GM06990 (cell line): ENCODE measurements around the gene IL33.
A peak's percentile ranks its signal among the peaks of the same experiment; 100 is the strongest.

ENCODE experiments used
- DNase-seq: peaks from one replicate; pipeline ENCODE4 v3.0.0-alpha.2; 2011; ENCODE audit not compliant: insufficient read length; ENCODE audit errors: extremely low read depth
- H3K27me3 ChIP-seq: replicated peaks from 2 replicates; pipeline ENCODE4 v1.6.0; 2011; ENCODE audit warnings: low read length; ENCODE audit not compliant: control insufficient read depth, insufficient read depth
- H3K36me3 ChIP-seq: 2 replicates; pipeline ENCODE4 v1.5.1; 2011; ENCODE audit warnings: low read length; ENCODE audit not compliant: control insufficient read depth, insufficient read depth
- H3K4me3 ChIP-seq: replicated peaks from 2 replicates; pipeline ENCODE4 v1.5.1; 2011; ENCODE audit warnings: low read depth, mild to moderate bottlenecking, control low read depth, low read length
- CTCF ChIP-seq: IDR thresholded peaks from 2 replicates; pipeline ENCODE4 v1.5.1; 2011; ENCODE audit warnings: low read length, control low read depth, mild to moderate bottlenecking, inconsistent platforms; ENCODE audit not compliant: insufficient read depth, poor library complexity, severe bottlenecking

Gene IL33

GRCh38 chr9:6195714-6196360, 19.8 kb upstream of the IL33 start:
- no peak for DNase-seq

GRCh38 chr9:6197330-6197729, 18.3 kb upstream of the IL33 start:
- peak; percentile 57 for TF ChIP-seq CTCF
- Histone ChIP-seq H3K4me3 (no peak overlapping the region), H3K27me3 (no peaks in the 10 kb centered on the region), H3K36me3 (no peaks in the 10 kb centered on the region)
- DNase-seq = no peak

More at GRCh38 chr9:6195714-6196360, 19.8 kb upstream of the IL33 start:
- no peak for TF ChIP-seq CTCF
- Histone ChIP-seq H3K27me3 (no peaks in the 10 kb centered on the region), H3K4me3 (no peak overlapping the region), H3K36me3 (no peaks in the 10 kb centered on the region)

GRCh38 chr9:6198251-6198650, 17.4 kb upstream of the IL33 start:
- no peak for TF ChIP-seq CTCF
- no peak overlapping the region for H3K4me3 ChIP-seq
- no peaks in the 10 kb centered on the region for H3K27me3 ChIP-seq
- H3K36me3 ChIP-seq = no peaks in the 10 kb centered on the region
- no peak for DNase-seq

GRCh38 chr9:6199596-6199995, 16.0 kb upstream of the IL33 start:
- no peaks in the 10 kb centered on the region for H3K27me3 ChIP-seq
- no peak for DNase-seq
- no peaks in the 10 kb centered on the region for H3K36me3 ChIP-seq
- TF ChIP-seq CTCF = no peak
- H3K4me3 ChIP-seq = no peak overlapping the region

- H3K27me3 ChIP-seq = no peaks in the 10 kb centered on the region
- H3K4me3 ChIP-seq = no peak overlapping the region
- no peaks in the 10 kb centered on the region for H3K36me3 ChIP-seq
- TF ChIP-seq CTCF = no peak
- no peak for DNase-seq
Observed at GRCh38 chr9:6200761-6201160, 14.8 kb upstream of the IL33 start.

GRCh38 chr9:6209966-6210365, 5.6 kb upstream of the IL33 start:
- TF ChIP-seq CTCF = no peak
- Histone ChIP-seq H3K4me3 (no peak overlapping the region), H3K36me3 (no peaks in the 10 kb centered on the region), H3K27me3 (no peaks in the 10 kb centered on the region)
- no peak for DNase-seq
